Dedifferentiated amniotic fluid mesenchymal stem cell (primary cell): ENCODE measurements around the gene PEF1.

Source experiments
- DNase-seq: peaks from one replicate; pipeline ENCODE4 v3.0.0-alpha.2; 2016; ENCODE audit errors: extremely low spot score

PEF1 gene

DNA sequence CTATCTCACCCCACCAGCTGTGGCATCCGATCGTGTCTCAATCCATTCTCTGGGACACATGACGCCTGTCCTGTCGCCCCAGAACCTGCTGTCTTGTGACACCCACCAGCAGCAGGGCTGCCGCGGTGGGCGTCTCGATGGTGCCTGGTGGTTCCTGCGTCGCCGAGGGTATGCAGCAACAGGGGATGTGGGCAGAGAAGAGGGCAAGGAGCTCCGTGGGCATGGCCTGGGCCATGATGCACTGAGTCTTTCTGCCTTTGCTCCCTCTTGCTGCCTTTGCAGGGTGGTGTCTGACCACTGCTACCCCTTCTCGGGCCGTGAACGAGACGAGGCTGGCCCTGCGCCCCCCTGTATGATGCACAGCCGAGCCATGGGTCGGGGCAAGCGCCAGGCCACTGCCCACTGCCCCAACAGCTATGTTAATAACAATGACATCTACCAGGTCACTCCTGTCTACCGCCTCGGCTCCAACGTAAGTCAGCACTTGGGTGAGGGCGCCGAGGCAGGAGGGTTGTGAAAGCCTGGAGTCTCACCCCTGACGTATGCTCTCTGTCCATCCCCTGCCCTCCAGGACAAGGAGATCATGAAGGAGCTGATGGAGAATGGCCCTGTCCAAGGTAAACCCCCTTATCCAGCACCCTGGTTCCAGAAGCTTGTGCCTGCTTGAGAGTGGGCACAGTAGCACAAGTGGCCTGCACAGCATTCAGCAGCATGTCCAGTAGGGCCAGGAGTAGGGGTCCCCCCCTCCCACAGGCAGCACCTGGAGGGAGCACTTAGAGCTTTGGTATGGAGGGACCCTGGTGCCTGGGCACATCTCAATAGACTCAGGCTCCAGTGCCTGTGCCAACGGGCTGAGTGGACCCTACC, 59.6 kb downstream of the PEF1 start:
- DNase-seq: no peak

DNA sequence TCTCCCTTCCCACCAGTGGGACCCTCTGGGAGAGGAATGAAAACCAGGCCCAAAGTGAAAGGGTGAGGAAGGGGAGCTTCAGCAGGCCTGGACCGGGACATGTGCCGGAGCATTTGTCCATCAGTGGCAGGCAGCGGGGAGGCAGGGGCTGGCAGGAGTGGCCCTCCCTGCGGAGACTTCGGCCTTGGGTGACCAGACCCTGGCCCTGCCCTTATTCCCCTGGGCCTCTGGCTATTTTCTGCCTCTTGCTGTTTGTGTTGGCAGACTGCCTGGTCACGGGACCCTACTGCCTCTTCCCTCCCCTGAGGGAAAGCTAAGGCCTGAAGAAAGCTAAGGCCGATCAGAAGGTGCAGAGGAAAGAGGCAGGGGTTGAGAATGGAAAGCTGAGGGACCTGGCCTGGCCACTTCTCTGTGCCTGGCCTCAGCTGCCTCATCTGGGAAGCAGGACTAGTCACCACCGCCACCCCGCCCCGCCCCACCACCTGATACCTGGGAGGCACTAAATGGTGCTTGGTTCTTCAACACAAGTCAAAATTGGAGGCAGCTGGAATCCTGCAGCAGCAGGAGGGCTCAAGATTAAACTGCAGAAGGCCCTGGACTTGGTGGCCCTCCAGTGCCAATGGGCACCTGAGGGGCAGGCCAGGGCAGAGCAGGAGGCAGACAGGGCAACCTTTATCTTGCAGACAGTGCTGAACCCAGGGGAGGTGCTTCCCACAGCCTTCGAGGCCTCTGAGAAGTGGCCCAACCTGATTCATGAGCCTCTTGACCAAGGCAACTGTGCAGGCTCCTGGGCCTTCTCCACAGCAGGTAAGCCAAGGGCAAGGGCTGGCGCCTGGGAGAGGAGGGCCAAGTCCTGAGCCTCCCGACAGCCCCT, 60.4 kb downstream of the PEF1 start:
- no peak for DNase-seq

DNA sequence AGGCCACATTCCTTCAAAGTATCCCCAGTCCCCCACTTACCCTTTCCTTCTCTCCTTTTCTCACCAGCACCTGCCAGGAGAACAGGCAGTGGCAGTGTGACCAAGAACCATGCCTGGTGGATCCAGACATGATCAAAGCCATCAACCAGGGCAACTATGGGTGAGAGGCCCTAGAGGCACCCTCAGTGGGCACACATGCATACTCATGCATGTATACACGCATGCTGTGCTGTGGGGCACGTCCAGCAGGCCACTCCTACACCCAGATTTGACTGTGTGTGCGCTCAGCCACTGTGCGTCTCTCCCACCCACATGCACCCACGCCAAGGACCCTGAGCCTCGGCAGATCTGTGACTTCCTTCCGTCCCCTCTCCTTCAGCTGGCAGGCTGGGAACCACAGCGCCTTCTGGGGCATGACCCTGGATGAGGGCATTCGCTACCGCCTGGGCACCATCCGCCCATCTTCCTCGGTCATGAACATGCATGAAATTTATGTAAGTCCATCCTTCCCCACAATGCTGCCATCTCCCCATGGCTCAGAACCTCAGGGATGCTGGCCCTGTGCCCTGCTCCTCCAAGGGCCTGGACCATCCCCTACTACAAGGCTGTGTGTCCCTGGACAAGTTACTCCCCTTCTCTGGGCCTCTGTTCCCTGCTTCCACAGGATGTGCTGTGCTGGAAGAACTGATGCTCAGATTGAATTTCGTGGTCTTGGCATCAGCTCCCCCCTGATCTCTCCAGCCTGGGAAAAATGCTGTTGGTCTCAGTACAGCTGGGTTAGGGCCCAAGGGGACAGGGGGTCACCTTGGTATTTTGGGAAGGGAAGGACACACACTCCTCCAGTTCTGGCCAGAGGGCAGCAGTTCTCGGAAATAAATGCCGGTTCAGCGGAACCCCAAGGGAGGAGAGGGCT, 61.3 kb downstream of the PEF1 start:
- DNase-seq: no peak

DNA sequence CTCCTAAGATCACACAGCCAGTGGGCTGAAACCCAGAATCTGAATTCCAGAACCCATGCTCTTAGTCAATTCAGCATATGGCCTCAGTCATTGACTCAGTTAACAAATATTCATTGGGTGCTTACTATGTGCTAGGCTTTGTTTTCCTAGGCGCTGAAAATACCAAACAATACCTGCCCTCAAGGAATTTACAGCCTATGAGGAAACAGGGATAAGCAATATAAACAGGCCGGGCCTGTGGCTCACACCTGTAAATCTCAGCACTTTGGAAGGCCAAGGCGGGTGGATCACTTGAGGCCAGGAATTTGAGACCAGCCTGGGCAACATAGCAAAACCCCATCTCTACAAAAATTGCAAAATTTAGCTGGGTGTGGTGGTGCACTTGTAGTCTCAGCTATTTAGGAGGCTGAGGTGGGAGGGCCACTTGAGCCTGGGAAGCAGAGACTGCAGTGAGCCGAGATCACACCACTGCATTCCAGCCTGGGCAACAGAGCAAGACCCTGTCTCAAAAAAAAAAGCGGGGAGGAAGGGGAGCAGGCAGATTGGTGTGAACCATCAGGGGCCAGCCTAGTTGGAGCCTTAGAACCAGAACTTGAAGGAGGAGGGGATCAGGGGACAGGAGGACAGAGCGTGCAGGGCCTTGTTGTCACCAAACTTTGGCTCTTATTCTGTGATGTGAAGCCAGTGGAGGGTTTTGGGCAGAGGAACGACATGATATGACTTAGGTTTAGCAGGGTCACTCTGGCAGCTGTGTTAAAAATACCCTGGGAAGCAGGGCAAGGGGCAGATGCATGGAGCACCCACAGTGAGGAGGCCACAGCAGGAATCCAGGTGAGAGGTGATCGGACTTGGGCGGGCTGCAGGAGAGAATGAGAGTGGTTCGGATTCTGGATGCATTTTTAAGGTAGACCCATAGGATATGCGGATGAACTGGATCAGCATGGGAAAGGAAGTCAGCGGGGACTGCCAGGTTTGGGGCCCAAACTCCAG, 62.6 kb downstream of the PEF1 start:
- no peak for DNase-seq

DNA sequence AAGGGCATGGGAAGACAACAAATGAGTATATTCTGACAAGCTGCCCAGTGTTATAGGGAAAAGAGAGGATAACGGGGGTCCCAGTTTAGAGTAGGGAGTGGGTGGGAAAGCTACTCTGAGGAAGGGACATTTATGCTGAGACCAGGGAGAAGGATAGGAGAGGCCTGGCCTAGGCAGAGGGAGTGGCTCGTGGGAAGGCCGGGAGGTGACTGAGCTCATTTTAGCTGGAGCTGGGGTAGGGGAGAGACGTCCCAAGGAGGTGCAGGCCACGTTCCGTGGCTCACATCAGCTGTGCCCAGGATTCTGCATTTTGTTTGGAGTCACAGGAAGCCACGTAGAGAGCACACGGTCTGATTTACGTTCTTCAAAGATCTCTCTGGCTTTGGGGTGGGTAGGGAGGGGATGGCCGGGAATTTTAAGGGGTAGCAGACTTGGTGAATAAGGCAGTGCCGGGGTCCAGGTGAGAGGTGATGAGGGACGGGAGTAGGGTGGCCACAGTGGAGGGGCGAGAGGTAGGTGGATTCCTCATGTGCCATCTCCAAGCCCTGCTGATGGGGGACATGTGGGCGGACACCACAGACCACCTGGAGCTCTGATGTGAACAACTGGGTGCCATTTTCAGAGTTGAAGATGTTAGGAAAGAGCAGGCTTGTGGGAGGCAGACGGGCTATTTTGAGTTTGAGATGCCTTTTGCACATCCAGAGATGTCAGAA, 63.6 kb downstream of the PEF1 start:
- no peak for DNase-seq

DNA sequence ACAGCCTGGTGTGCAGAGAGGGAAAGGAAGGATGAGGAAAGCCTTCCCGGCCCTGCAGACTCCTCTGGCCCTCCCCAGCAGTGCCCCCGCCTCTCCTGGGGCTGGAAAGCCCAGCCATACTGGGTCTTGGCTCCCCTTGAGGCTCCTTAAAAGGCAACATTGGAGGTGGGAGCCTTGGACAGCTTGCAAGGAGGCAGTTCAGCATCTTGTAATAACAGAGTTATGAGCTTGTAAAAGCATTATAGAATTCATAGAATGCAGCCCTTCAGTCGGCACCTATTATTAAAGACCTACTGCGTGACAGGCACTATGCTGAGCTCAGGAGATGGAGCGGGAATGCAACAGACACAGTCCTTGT, 64.2 kb downstream of the PEF1 start:
- DNase-seq: no peak
